ENCODE results near the gene ZWILCH.

The ZWILCH gene

GRCh38 chr15:66480267-66480666 lies 24.9 kb upstream of the ZWILCH start:
- CTCF ChIA-PET: interaction anchor here (2.2 kb wide), 1 partner anchor 18 kb away, joined by 18 read pairs; the partner anchor contains the start of gene SNAPC5
- POLR2A ChIA-PET: no interaction called here
- no peak overlapping the region for H3K4me3 ChIP-seq (ENCODE audit: low read depth, low read length)
- no peak for TF ChIP-seq CTCF (IDR thresholded peaks at IDR 0.05; ENCODE audit: insufficient read depth, low read length, missing control alignments)
- no peak for DNase-seq (ENCODE audit: low read depth, low spot score)

DNA sequence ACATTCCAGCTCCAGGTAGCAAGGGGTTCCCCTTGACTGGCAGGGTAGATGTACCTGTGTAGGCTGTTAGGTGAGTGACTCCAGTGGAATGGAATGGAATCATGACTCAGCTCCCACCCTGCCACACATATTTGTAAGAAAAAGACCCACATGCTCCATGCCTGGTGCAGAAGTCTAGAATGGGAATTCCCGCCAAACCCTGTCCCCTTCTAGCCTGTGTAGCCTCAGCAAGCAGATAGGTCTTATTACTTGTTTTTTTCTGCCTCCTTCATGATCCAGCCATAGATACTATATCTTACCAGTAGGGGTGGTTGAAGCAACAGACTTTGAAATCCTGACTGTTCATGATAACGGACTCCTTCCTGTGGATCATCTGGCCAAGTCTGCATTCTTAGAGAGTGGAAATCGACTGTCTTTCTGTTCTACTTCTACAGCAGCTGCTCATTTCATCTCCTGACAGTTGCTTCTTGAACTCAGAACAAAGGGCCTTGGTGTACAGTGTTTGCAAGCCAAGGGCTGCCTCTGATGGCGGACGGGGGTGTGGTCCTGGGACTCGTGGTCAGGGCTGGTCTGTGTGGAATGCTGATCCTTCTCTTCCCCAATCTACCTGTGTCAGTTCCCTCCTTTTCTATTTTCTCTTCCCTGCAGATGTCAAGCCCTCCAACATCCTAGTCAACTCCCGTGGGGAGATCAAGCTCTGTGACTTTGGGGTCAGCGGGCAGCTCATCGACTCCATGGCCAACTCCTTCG lies 23.8 kb upstream of the ZWILCH start:
- no peak for TF ChIP-seq CTCF (IDR thresholded peaks at IDR 0.05; ENCODE audit: insufficient read depth, low read length, missing control alignments)
- DNase-seq (ENCODE audit: low read depth, low spot score): no peak
- H3K4me3 ChIP-seq (ENCODE audit: low read depth, low read length): no peak overlapping the region
- POLR2A ChIA-PET: no interaction called here
- CTCF ChIA-PET: interaction anchor here (1.4 to 2.2 kb wide), 2 partner anchors 11 to 17 kb away, joined by 4 to 18 read pairs; partner anchors contain the start of gene SNAPC5

DNA sequence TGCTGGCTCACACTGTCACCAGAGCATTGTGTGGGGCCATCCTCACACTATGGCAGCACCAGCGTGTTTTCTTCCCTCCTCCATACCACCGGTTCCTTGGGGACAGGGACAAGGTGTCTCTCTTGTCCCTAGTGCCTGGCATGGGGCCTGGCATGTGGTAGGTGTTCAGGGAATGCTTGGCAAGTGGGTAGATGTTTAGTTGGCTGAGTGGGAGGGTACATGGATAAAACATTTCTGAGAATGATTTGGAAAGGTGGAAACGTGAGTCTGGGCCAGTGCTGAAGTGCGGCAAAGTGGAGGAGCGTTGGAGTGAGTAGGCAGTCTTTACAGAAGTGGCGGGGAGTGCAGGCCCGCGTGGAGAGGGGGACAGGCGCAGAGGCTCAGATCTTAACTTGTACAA lies 22.6 kb upstream of the ZWILCH start:
- DNase-seq (ENCODE audit: low read depth, low spot score): no peak
- POLR2A ChIA-PET: no interaction called here
- H3K4me3 ChIP-seq (ENCODE audit: low read depth, low read length): no peak overlapping the region
- CTCF ChIA-PET: interaction anchor here (2.2 kb wide), 1 partner anchor 15 kb away, joined by 18 read pairs; the partner anchor contains the start of gene SNAPC5
- TF ChIP-seq CTCF (IDR thresholded peaks at IDR 0.05; ENCODE audit: insufficient read depth, low read length, missing control alignments): no peak

- ChIA-PET POLR2A (no interaction called here), CTCF (no interaction called here)
- H3K4me3 ChIP-seq (ENCODE audit: low read depth, low read length): no peak overlapping the region
- TF ChIP-seq CTCF (IDR thresholded peaks at IDR 0.05; ENCODE audit: insufficient read depth, low read length, missing control alignments): no peak
- DNase-seq (ENCODE audit: low read depth, low spot score): peak; percentile 55
Observed at GRCh38 chr15:66483131-66483566, 22.0 kb upstream of the ZWILCH start.

GRCh38 chr15:66484539-66485112 lies 20.5 kb upstream of the ZWILCH start:
- TF ChIP-seq CTCF (IDR thresholded peaks at IDR 0.05; ENCODE audit: insufficient read depth, low read length, missing control alignments): no peak
- H3K4me3 ChIP-seq (ENCODE audit: low read depth, low read length): no peak overlapping the region
- ChIA-PET CTCF (interaction anchor here (0.8 to 2.1 kb wide), 2 partner anchors 14 to 97 kb away, joined by 3 to 15 read pairs; partner anchors contain the start of gene SNAPC5), POLR2A (no interaction called here)
- DNase-seq (ENCODE audit: low read depth, low spot score): no peak

DNA sequence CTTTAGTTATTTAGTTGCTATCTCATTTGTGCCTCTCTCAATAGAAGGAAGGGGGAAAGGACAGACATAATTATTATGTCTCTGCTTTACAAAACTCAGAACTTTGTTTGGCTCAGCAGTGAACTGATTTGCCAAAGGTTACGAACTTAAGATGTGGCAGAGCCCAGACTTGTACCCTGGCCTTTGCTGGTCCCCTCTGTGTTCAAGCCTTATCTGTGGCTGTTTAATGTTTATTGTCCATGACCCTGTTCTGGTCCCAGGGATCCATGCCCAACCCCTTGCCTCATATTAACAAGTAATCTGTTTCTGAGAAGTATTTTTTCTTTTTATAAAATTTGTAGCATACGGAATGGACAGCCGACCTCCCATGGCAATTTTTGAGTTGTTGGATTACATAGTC lies 18.2 kb upstream of the ZWILCH start:
- H3K4me3 ChIP-seq (ENCODE audit: low read depth, low read length): no peak overlapping the region
- CTCF ChIA-PET: interaction anchor here (4.7 kb wide), 1 partner anchor 12 kb away, joined by 47 read pairs; the partner anchor contains the start of gene SNAPC5
- no peak for DNase-seq (ENCODE audit: low read depth, low spot score)
- POLR2A ChIA-PET: no interaction called here
- no peak for TF ChIP-seq CTCF (IDR thresholded peaks at IDR 0.05; ENCODE audit: insufficient read depth, low read length, missing control alignments)
